ENCODE results near the gene ARL3.

ARL3 gene

DNA sequence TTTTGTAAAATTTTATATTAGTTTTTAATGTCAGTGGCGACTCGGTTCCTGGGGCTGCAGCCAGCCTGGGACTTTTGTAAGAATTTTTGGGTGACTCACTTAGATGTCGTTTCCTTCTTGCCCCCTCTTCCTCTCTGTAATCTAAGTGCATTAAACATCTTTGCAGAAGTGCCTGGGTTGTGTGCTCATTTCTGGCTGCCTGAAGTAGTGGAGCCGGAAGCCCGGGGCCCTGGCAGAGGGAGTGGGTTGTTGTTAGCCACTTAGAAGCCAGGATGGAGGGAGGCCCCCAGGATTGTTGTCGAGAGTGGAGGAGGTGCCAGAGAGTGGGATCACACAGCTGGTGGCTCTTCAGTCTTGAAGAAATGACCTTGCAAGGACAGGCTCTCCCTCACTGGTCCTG lies 80.9 kb downstream of the ARL3 start:
- TF ChIP-seq, protein P1, sequence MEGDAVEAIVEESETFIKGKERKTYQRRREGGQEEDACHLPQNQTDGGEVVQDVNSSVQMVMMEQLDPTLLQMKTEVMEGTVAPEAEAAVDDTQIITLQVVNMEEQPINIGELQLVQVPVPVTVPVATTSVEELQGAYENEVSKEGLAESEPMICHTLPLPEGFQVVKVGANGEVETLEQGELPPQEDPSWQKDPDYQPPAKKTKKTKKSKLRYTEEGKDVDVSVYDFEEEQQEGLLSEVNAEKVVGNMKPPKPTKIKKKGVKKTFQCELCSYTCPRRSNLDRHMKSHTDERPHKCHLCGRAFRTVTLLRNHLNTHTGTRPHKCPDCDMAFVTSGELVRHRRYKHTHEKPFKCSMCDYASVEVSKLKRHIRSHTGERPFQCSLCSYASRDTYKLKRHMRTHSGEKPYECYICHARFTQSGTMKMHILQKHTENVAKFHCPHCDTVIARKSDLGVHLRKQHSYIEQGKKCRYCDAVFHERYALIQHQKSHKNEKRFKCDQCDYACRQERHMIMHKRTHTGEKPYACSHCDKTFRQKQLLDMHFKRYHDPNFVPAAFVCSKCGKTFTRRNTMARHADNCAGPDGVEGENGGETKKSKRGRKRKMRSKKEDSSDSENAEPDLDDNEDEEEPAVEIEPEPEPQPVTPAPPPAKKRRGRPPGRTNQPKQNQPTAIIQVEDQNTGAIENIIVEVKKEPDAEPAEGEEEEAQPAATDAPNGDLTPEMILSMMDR (IDR thresholded peaks at IDR 0.05; ENCODE audit: low read depth, low read length), result no peak
- peak; percentile 49 for DNase-seq (ENCODE audit: low read depth, low spot score)
- in situ Hi-C loops (cut with HindIII; ENCODE audit: low sequenced_read_pairs), result no loop called here
- no peak overlapping the region for H3K4me3 ChIP-seq (ENCODE audit: low read depth, low read length)

DNA sequence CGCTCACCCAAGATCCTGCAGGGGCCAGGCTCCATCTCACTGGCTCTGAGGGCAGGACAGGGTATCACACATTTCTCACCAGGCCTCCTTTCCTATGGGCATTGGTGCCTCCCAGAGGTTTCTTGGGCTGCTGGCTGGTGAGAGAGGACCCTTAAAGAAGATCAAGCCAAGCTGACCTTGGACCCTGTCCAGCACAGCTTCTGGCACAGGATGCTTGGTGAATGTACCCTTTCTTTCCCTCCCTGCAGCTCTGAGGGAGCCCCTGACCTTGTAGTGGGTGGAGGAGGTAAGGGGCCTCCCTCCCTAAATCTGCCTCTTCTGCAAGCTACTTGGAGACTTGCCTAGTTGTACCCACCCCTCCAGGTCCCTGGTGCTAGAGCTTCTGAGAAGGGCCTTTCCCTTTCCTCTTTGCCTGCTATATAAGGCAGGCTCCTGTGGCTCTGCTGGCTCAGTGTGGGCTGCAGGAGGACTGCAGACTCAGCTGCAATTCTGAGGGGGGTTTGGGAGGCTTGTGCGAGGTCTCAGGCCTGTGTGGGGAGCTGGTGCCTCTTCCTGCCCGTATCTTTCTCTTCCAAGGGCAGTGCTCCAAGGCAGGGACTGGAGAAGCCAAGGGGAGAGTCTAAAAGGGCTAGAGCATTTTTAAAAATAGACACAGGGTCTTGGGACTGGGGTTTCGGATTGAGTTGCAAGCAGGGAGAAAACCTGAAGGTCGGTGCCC lies 81.6 kb downstream of the ARL3 start:
- in situ Hi-C loops (cut with HindIII; ENCODE audit: low sequenced_read_pairs), result no loop called here
- H3K4me3 ChIP-seq (ENCODE audit: low read depth, low read length), result no peak overlapping the region
- DNase-seq (ENCODE audit: low read depth, low spot score), result peak; percentile 43
- TF ChIP-seq, protein P1 (IDR thresholded peaks at IDR 0.05; ENCODE audit: low read depth, low read length), result no peak

DNA sequence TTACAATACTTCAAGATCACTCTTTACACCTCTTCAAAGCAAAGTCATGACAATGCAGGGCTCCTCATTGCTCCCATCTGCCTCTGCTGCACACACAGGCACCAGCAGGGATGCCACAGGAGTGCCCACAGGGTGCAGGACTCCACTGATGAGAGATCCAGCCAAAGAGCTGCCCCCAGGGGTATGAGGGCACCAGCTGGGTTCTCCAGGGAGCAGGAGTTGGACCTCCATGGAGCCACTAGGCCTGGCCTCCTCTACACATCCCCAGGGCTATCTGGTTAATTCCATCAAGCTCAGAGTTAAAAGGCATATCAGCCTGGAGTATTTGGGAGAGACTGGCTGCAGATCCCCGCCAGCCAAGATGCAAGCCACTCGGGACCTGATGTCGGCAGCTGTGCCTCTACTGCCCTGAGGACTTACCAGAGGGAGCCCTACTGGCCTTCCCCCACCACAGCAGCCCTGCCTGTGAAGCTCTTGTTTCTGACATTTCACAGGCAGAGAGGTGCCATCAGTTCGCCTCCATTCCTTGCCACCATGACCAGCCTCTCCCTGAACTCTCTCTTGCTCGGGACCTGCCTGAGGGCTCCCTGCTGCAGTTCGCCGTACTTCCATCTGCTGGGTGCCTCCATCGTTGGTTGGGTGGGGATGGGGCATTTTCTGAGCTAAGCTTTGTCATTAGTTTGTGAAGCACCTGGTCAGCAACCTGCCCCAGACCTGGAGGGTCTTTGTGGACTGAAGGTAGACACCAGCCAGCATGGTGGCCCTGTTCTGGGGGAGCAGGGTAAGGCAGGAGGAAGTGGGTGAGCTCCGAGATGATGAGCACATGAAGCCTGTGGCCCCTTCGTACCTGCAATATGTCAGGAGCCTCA lies 82.4 kb downstream of the ARL3 start:
- no peak for DNase-seq (ENCODE audit: low read depth, low spot score)
- TF ChIP-seq, protein P1 (IDR thresholded peaks at IDR 0.05; ENCODE audit: low read depth, low read length), result no peak
- no peak overlapping the region for H3K4me3 ChIP-seq (ENCODE audit: low read depth, low read length)
- in situ Hi-C loops (cut with HindIII; ENCODE audit: low sequenced_read_pairs), result no loop called here

DNA sequence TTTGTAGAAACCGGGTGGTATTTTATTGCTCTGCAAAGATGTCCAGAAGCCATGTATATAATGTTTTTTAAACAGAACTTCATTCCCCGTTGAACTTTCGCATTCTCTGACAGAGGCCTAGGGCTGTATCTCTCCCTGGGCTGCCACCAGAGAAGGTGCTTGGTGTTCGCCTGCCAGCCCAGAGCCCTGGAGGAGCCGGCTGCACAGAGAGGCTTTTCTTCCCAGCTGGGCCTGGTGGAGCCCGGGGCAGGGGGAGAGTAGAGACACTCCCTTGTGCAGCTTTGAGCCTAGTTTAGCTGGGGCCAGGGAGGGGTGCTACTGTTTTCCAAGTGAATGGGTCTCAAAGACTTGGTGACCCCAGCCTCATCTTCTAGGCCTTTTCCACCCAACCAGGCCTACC lies 83.5 kb downstream of the ARL3 start:
- TF ChIP-seq, protein P1 (IDR thresholded peaks at IDR 0.05; ENCODE audit: low read depth, low read length), result no peak
- no peak overlapping the region for H3K4me3 ChIP-seq (ENCODE audit: low read depth, low read length)
- no peak for DNase-seq (ENCODE audit: low read depth, low spot score)
- in situ Hi-C loops (cut with HindIII; ENCODE audit: low sequenced_read_pairs), result no loop called here

DNA sequence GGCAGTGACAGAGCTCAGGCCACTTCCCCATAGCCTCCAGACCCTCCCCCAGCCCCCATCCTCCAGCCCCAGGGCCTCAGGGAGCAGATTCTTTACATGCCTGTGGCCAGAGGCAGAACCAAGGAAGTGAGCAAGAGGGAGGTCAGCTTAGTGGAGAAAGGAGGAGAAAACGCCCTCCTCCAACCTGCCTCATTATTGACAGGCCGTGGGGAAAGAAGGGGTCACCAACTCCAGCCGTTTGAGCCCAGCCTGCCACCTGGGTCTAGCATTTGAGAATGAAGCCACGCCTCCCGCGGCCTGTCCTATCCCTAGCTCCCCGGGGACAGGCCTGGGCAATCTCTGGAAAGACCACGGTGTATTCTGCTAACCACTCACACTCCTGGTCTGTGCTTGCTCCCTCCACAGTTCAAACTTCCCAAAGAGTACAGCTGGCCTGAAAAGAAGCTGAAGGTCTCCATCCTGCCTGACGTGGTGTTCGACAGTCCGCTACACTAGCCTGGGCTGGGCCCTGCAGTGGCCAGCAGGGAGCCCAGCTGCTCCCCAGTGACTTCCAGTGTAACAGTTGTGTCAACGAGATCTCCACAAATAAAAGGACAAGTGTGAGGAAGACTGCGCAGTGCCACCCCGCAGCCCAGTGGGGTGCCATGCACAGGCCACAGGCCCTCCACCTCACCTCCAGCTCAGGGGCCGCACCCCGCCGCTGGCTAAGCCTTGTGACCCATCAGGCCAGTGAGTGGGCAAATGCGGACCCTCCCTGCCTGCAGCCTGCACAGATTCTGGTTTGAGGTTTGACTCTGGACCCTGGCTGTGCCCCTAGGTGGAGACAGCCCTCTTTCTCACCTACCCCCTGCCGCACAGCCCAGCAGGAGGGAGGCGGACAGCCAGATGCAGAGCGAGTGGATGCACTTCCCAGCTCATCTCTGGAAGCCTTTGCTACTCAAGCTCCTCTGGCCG lies 84.3 kb downstream of the ARL3 start:
- in situ Hi-C loops (cut with HindIII; ENCODE audit: low sequenced_read_pairs), result no loop called here
- DNase-seq (ENCODE audit: low read depth, low spot score), result peak; percentile 87
- TF ChIP-seq, protein P1 (IDR thresholded peaks at IDR 0.05; ENCODE audit: low read depth, low read length), result no peak
- no peak overlapping the region for H3K4me3 ChIP-seq (ENCODE audit: low read depth, low read length)

DNA sequence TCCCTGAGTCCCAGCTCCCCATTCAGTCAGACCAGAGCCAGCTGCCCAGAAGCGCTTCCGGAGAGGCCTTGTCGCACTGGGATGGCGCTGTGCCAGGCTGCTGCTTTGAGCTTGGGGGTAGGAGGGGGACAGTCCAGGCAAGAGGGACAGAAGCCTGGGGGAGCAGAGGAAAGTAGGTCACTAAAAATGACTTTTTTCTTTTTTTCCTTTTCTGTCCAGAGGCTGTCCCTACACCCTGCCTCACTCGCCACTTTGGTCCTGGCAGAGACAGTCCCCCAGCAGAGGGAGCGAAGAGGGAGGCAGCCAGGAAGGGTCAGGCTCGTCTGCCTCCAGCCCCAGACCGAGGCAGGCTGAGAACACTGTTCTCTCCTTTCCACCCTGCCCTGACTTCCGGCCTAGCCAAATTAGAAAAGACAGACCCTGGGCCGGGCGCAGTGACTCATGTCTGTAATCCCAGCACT lies 85.7 kb downstream of the ARL3 start:
- no peak for DNase-seq (ENCODE audit: low read depth, low spot score)
- in situ Hi-C loops (cut with HindIII; ENCODE audit: low sequenced_read_pairs), result no loop called here
- TF ChIP-seq, protein P1 (IDR thresholded peaks at IDR 0.05; ENCODE audit: low read depth, low read length), result peak; percentile 13
- no peak overlapping the region for H3K4me3 ChIP-seq (ENCODE audit: low read depth, low read length)

Data from astrocyte of the spinal cord (primary cell).